GM12865 (cell line): Measurements from ENCODE around the gene PRDM16.

Experiments
- DNase-seq: peaks from one replicate; pipeline ENCODE4 v3.0.0; 2010; ENCODE audit warnings: low read depth
- H3K4me3 ChIP-seq: 2 replicates; pipeline ENCODE4 v1.5.1; 2011; ENCODE audit warnings: mild to moderate bottlenecking, low read depth, low read length, control low read depth
- CTCF ChIP-seq: IDR thresholded peaks from 2 replicates; pipeline ENCODE4 v1.5.1; 2011; ENCODE audit warnings: low read length, control low read depth, low read depth, inconsistent platforms; ENCODE audit not compliant: insufficient read depth; ENCODE audit errors: missing control alignments

PRDM16 gene

GRCh38 chr1:3141129-3141528 lies 72.1 kb downstream of the PRDM16 start:
- no peak for TF ChIP-seq CTCF
- DNase-seq, result no peak

GRCh38 chr1:3141836-3142235 lies 72.8 kb downstream of the PRDM16 start:
- H3K4me3 ChIP-seq, result no peak overlapping the region
- DNase-seq, result no peak
- TF ChIP-seq CTCF, result no peak

More at GRCh38 chr1:3141129-3141528, 72.1 kb downstream of the PRDM16 start:
- no peak overlapping the region for H3K4me3 ChIP-seq

- no peak for DNase-seq
- TF ChIP-seq CTCF, result no peak
- no peak overlapping the region for H3K4me3 ChIP-seq
Observed at GRCh38 chr1:3142236-3142635, 73.2 kb downstream of the PRDM16 start.

- TF ChIP-seq CTCF, result no peak
- DNase-seq, result no peak
- no peak overlapping the region for H3K4me3 ChIP-seq
Observed at GRCh38 chr1:3142751-3143150, 73.7 kb downstream of the PRDM16 start.

- DNase-seq, result no peak
- H3K4me3 ChIP-seq, result no peak overlapping the region
- TF ChIP-seq CTCF, result no peak
Observed at GRCh38 chr1:3145532-3146325, 76.7 kb downstream of the PRDM16 start.

- DNase-seq, result no peak
- TF ChIP-seq CTCF, result no peak
Observed at GRCh38 chr1:3146458-3146857, 77.5 kb downstream of the PRDM16 start.

GRCh38 chr1:3146907-3147306 lies 77.9 kb downstream of the PRDM16 start:
- TF ChIP-seq CTCF, result no peak
- DNase-seq, result no peak
- no peak overlapping the region for H3K4me3 ChIP-seq

More at GRCh38 chr1:3146458-3146857, 77.5 kb downstream of the PRDM16 start:
- H3K4me3 ChIP-seq, result no peak overlapping the region
